RPMI8226 (cell line): Measurements from ENCODE around the gene PPT1.
A peak's percentile ranks its signal among the peaks of the same experiment; 100 is the strongest.

ENCODE experiments used
- DNase-seq: peaks from one replicate; pipeline ENCODE4 v3.0.0-alpha.2; 2015

PPT1 gene

GRCh38 chr1:40096977-40097782 is at the start of gene PPT1:
TSS of gene PPT1 (minus strand) at chr1:40097252. CDS start at chr1:40097238, 14 bp downstream.
- DNase-seq, result peak; percentile 89

GRCh38 chr1:40143891-40144575 is 47.0 kb upstream of the PPT1 start:
- DNase-seq, result peak; percentile 85

GRCh38 chr1:40141878-40142535 is 45.0 kb upstream of the PPT1 start:
- DNase-seq, result no peak

GRCh38 chr1:40140211-40140973 is 43.3 kb upstream of the PPT1 start:
- DNase-seq, result no peak

GRCh38 chr1:40133839-40134238 is 36.8 kb upstream of the PPT1 start:
- peak; percentile 24 for DNase-seq

DNA sequence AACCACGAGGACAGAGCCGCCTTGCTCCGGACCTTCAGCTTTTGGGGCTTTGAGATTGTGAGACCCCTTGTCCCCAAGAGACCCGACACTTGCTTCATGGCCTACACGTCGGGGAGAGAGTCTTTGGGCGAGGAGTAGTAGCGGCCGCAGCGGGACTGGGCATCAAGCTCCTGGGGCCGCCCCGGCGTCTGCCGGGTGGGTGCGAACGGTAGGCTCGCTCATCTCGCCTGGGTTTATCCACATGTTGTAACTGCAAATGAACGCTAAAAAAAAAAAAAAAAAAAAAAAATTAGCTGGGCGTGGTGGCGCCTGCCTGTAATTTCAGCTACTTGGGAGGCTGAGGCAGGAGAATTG is 36.2 kb upstream of the PPT1 start:
- DNase-seq, result no peak

DNA sequence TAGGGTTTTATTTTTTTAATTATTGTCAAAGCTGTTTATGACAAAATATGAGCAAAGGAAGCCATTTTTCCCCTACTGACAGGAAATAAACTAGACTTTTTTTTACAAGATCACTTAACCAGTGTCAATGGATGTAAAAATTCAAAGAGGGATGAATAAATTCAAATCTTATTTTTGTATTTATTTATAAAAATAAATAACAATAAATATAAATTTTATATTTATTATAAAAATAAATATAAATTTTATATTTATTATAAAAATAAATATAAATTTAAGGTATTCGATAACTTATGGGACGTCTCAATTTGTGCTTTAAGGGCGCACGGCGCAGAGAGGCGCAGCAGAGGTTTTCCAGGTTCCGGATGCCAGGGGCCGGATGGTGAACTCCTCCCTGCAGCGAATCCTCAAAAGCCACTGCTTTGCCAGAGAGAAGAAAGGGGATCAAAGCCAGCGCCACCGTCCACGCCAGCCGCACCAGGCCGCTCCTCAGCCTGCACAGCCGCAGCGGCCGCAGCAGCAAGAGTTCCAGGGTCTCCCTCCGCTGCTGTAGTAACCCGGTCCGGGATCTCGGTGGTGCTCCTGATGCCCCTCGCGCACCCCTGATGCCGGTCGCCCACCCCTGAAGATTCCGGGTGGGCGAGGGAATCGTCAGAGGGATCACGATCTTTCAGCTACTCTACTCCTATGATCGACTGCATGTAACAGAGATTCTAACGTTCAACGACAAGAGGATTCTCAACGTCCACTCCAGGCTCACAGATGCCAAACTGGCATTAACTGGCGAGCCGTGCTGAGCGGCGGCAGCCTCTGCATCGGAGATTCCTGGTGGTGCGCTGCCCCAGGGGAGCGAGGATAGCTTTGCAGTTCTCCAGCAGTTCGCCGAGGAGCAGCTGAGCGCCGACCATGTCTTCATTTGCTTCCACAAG is 35.6 kb upstream of the PPT1 start:
- no peak for DNase-seq

GRCh38 chr1:40130892-40131291 is 33.8 kb upstream of the PPT1 start:
- DNase-seq, result no peak

GRCh38 chr1:40122855-40123254 is 25.8 kb upstream of the PPT1 start:
- no peak for DNase-seq

DNA sequence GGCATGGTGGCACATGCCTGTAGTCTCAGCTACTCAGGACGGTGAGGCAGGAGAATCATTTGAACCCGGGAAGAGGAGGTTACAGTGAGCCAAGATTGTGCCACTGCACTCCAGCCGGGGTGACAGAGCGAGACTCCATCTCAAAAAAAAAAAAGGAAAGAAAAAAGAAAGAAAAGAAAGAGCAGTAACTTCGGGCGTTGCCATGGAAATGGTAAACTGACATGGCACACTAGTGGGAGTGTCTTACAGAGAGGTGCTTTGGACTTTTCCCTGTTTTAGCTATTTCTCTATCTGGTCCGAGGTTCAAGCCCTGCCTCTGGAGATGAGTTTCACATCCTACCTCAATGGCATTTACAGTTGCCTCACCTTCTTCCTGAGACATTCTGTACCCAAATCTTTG is 23.1 kb upstream of the PPT1 start:
- no peak for DNase-seq

DNA sequence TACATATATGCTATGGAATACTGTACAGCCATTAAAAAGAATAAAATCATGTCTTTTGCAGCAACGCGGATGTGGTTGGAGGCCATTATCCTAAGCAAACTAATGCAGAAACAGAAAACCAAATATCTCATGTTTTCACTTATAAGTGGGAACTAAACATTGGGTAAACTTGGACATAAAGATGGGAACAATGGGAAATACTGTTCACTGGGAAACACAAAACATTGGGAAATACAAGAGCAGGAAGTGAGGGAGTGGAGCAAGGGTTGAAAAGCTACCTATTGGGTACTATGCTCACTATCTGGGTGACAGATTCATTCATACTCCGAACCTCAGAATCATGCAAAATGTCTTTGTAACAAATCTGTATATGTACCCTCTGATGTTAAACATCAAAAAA is 17.3 kb upstream of the PPT1 start:
- no peak for DNase-seq

- DNase-seq, result no peak
Observed at GRCh38 chr1:40110389-40110788, 13.3 kb upstream of the PPT1 start.

DNA sequence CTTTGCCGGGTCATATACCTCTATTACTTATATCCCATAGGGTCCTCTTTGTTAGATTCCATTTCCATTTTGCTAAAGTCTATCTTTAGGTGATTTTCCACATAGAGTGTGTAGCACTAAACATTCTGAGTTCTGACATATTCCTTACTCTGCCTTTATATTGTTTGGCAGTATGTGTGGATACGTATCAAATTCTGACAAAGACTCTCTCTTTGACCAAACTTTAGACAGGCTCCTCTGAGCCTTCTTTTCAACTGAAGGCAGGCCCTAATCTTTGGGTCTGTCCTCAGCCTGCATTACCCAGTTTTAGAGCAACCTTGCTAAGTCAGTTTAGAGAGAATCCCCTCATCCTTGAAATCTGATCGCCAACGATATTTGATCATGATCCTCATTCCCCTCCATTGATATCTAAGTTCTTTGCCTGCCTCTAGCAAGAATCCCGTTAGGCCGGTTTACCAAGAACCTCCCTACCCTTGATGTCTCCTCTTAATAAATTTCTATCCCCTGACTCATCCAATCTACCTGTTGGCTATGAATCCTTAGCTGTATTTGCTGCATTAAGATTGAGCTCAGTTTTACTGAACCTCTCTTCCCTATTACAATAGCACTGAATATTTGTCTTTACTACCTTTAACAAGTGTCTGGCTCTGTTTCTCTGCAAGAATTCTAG is 10.4 kb upstream of the PPT1 start:
- no peak for DNase-seq

GRCh38 chr1:40105028-40105427 is 8.0 kb upstream of the PPT1 start:
- DNase-seq, result no peak

DNA sequence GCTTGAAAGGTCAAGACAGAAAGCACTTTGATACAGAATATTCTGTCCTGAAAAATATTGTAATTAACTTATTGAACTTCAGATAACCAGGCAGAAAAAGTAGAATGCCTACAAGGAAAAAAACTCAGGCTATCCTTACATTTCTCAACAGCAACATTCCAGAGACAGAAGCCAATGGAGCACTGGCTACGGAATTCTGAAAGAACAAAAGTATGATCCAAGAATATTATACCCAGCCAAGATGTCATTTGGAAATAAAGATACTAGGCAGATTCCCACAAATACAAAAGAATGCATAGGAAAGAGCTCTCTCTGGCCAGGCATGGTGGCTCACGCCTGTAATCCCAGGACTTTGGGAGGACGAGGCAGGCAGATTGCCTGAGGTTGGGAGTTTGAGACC is 5.8 kb upstream of the PPT1 start:
- DNase-seq, result no peak

DNA sequence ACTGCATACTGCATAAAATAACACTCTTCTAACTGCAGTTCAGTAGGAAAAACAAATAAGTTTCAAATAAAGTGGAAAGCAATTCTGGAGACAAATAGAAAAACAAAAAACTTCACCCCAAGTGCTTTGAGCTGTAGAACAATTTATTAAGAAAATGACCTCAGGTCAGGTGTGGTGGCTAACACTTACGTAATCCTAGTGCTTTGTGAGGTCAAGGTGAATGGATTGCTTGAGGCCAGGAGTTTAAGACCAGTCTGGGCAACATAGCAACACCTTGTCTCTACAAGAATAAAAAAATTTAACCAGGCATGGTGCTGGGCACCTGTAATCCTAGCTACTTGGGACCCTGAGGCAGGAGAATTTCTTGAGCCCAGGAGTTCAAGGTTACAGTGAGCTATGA is 5.0 kb upstream of the PPT1 start:
- DNase-seq, result no peak

- no peak for DNase-seq
Observed at GRCh38 chr1:40096646-40096976, 441 bp downstream of the PPT1 start.

DNA sequence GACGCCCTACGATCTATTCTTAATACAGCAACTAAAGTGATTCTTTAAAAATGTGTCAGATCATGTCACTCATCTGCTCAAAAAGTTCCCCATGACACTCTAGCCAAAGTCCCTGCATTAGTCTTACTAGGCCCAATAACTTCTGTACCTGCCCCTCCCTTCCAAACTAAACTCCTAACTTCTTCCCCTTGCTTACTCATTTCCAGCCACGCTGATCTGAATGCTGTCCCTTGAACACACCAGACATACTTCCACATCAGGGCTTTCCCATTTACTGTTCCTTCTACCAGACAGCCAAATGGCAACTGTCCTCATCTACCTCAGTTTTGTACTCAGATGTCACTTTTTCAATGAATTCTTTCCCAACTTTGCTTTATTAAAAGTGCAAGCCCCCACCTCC is 1.2 kb downstream of the PPT1 start:
- no peak for DNase-seq

- DNase-seq, result no peak
Observed at GRCh38 chr1:40094466-40095110, 2.5 kb downstream of the PPT1 start.

- no peak for DNase-seq
Observed at GRCh38 chr1:40092706-40093639, 4.1 kb downstream of the PPT1 start.
